ENCODE measurements around the gene RASAL1.

- TF ChIP-seq, protein P1, sequence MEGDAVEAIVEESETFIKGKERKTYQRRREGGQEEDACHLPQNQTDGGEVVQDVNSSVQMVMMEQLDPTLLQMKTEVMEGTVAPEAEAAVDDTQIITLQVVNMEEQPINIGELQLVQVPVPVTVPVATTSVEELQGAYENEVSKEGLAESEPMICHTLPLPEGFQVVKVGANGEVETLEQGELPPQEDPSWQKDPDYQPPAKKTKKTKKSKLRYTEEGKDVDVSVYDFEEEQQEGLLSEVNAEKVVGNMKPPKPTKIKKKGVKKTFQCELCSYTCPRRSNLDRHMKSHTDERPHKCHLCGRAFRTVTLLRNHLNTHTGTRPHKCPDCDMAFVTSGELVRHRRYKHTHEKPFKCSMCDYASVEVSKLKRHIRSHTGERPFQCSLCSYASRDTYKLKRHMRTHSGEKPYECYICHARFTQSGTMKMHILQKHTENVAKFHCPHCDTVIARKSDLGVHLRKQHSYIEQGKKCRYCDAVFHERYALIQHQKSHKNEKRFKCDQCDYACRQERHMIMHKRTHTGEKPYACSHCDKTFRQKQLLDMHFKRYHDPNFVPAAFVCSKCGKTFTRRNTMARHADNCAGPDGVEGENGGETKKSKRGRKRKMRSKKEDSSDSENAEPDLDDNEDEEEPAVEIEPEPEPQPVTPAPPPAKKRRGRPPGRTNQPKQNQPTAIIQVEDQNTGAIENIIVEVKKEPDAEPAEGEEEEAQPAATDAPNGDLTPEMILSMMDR (conservative IDR thresholded peaks at IDR 0.05; ENCODE audit: low read depth in 2 of 2): no peak
- no peak for TF ChIP-seq EZH2phosphoT487 (IDR thresholded peaks at IDR 0.05; ENCODE audit: unreplicated experiment)
- no peak for TF ChIP-seq REST (IDR thresholded peaks at IDR 0.05; ENCODE audit: unreplicated experiment)
- no peak for TF ChIP-seq POLR2AphosphoS5 (IDR thresholded peaks at IDR 0.05; ENCODE audit: low read depth)
- no peak for TF ChIP-seq EZH2 (IDR thresholded peaks at IDR 0.05; ENCODE audit: low read depth, unreplicated experiment)
These were observed 48.7 kb upstream of the RASAL1 start for GRCh38 chr12:113184098-113184899.

All from GM23338 (cell line).